Mucosa of gallbladder (tissue), 1 donor: ENCODE data around the gene FAM3B. TPM values are rescaled to one million over a fixed set of nuclear protein-coding genes. Genes with fewer than 3 reads are reported as not detected.

Source experiments
- DNase-seq: peaks from one replicate; pipeline ENCODE4 v3.0.0-alpha.2; 2020; ENCODE audit warnings: low spot score
- total RNA-seq: library from RNA; stranded (reverse); gene quantifications from one replicate; pipeline ENCODE4 v1.2.1, GENCODE V29; 2021
- donor health status: DM: no; HTN: no; CAD: no.

The FAM3B gene
- total RNA-seq, 1 donor from 2014 or later: 43.1 TPM

DNA sequence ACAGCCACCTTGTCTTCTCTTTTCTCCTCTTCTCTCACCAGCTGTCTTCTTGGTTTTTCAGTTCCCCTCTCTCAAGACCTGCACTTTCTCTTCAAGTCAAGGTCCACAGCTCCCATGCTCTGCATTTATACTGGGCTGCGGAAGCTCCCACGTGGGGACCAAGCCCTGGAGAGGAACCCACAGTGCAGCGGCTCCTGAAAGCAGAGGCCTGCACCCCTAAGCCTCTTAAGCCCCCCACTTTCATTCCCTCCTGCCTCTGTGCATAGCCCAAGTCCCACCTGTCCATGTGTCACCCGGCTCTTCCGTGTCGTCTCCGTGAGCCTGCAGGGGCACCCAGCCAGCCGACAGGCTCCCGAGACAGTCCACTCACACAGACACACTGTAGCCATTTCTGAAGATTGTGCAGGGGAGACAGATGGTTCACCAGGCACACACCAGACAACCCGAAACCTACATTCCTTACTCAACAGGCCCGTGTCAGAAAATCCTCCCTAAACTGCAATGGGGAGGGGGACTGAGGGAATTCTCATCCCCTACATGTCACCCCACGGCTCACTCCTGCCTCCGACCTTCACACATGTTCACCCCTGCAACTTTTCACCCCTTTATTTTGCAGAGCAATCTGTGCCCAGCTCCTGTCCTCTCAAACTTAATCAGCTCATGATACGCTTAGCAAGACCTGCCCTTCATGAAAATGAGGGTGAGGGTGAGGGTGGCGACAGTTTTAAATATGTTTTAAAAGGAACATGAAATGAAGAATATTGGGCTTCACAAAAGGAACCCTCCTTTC lies 51.5 kb downstream of the FAM3B start:
- no peak for DNase-seq

DNA sequence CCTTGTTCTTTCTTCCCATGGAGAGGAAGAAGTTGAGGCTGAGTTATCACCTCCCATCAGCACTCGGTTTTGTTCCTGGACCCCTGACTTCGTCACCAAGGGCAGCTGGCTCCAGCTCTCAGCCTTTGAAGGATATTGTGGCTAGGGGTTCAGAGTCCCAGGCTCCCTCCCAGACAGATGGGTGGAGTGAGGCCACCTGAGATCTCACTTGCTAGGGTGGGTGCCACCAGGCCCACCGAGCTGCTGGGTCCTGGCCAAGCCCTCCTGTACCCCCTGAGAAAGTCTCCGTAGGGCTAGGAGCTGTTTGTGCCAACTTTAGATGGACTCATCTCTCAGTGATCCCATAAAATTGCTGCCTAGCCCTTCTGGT lies 52.1 kb downstream of the FAM3B start:
- no peak for DNase-seq

DNA sequence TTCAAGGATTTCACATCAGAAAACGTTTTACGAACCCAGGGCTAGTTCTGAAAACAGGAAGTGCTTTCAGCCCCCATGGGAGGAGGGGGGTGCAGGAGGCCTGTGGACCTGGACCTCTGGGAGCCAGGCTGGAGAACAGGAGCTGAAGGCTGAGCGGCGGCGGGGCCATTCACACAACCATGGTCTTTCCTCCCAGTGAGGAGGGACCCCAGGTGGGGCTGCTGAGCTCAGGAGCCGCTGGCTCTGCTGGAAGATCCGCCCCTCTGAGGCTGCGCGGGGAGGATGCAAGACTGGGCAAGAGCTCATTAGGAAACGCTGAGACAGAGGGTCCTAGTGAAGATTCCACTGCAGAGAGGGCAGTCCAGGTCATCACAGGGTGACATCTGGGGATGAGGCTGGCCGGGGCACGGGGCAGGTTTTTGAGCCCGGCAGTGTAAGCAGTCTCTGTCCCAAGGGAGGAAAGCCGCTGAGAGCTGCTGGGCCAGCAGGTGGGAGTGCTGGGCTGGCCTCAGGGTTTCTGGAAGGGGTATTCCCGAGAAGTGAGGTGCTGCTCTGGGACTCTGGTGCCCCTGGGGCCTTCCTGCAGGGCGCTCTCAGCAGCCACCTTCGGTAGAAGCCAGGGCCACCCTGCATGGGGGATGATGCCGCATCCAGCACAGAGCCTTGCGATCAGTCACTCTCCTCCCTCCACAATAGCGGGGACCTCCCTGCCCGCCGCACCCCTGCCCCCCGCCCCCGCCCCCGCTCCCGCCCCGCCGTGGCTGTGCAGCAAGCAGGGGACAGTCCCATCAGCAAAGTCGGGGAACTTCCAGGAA lies 52.7 kb downstream of the FAM3B start:
- no peak for DNase-seq

DNA sequence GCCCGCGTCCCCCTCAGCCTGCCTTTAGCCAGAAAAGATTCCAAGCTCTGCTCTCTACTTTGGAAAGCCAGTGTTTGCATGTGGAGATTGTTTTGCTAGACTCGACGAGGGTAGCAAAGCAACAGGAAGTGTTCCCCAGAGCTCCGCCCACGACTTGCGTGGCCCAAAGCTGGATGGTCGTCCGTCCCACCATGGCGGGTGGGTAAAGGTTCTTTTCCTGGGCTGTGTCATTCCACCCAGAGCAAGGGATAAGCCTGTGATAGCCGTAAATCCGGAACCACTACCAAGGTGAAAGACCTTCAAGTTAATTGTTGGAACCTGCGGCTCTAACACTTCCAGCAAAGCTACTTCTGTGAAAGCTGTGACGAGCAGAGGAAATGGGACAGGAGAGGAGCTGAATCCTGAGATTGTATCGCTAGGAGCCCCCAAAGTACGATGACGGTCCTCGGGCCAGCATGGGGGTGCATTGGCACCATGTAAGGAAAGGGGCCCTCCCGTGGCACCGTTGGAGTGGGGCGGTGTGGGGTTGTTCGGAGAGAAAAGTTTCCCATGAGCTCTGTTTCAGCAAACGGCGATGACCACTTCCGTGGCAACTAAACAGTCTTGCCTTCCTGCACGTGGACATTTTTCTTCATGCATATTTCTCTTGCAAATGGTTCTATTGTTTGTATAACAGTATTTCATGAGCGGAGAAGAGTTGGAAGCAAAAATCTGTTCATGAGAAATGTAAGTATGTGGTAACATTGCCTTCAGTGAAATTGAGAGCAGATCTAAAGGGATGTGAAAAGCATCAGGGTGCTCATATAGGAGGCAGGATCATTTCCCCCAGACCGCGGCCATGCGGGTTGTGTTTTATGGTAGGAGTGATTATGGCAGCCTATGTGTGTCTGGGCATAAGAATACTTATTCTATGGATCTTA lies 53.6 kb downstream of the FAM3B start:
- no peak for DNase-seq

DNA sequence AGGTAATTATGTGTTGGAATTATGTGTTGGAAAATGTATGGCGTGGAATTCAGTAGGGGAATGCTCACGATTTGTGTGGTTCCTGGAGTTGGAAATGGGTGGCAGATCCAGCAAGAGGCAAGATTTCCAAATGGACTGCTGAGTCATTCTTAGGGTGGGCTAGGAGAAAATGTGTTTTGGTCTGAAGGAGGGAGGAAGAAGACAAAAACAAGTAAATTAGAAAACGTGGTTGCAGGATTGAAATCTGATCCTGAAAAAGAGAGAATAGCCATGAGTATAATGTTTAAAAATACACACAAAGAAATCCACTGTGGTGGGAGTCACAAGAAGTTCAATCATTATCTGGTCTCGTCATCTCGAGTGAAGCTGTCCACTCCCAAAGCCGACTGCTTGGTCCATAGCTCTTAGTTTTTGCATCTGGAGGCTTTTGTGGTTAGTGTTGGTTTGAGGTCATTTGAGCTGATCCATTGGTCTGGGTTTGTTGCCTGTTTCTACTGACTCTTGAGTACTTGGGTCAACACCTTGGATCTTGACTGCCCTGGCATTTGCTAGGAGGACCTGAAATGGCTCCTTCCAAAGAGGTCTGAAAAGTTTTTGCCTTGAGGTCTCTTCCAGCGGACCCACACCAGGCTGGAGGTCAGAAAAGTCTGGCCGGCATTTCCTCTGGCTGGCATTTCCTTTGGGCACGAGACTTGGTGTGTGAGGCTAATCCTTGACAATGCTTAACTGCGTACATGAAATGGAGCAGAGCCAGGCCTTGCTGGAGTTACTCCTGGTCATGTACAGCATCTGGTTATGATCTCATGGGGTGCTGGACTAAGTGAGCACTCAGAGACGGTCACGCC lies 54.5 kb downstream of the FAM3B start:
- no peak for DNase-seq

DNA sequence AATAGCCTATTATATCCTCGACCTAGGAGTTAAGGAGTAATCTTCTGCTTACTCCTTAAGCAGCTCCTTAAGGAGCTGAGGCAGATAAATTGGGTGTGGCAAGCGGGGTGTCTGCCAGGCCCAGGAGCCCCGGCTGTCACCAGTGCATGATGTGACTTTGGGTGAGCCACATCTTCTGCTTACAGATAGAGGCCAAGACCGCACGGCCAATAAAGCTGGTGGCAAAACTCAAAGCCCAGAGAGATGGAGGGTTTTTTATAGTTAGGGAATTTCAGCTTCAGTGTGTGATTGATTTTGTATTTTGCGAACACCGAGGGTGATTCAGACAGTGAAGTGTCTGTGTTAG lies 55.1 kb downstream of the FAM3B start:
- no peak for DNase-seq

DNA sequence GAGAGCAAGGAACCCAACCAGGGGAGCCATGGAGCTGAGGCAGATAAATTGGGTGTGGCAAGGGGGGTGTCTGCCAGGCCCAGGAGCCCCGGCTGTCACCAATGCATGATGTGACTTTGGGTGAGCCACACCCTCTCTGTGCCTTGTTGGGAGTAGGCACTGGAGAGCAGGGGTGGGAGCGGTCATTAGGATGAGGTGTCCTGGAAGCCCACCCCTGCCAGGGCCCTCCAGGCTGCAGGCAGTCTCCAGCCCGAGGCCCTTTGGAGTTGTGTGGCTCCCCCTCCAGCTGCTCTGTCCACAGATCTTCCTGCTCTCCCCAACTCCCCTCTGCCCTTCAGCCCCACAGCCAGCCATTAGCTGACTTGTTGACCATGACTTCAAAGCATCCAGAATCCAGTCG lies 56.7 kb downstream of the FAM3B start:
- no peak for DNase-seq

DNA sequence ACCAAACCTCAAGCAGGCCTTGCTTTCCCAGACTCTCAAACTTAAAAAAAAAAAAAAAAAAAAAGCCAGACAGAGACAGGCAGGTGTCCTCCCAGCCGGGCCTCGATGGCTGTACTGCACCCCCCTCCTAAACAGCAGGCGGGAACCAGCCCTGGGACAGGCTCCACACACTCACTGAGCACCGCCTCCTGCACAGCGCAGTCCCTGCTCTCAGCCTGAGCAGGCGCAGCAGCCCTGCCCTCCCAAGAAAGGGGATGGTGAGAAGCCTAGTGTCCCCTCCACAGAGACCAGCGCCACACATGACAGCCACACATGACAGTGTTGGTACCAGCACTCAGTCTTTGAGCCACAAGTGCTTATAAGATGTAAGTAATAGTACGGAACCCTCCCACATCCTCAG lies 57.2 kb downstream of the FAM3B start:
- DNase-seq: no peak

DNA sequence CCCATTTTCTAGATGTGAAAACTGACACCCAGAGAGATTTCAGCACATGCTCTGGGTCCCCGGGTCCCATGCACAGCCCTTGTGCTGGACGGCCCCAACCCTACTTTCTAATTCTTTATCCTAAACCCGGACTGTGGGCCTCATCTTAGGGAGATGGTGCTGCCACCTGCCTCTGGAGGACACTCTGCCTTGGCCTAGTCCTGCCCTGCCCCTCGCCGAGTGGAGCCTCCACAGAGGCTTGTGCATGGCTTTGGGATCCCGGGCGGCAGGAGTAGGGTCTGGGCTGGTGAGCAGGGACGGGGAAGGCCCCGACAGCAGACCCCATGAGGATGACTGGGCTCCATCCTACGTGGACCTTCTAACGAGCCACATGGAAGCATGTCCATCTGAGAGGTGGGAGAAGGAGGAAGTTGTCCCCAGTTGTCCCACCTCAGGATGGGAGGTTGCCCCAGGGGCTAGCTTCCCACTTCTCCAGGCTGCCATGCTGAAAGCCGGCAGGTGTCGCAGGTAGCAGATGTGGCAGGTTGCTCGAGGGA lies 57.6 kb downstream of the FAM3B start:
- DNase-seq: no peak

DNA sequence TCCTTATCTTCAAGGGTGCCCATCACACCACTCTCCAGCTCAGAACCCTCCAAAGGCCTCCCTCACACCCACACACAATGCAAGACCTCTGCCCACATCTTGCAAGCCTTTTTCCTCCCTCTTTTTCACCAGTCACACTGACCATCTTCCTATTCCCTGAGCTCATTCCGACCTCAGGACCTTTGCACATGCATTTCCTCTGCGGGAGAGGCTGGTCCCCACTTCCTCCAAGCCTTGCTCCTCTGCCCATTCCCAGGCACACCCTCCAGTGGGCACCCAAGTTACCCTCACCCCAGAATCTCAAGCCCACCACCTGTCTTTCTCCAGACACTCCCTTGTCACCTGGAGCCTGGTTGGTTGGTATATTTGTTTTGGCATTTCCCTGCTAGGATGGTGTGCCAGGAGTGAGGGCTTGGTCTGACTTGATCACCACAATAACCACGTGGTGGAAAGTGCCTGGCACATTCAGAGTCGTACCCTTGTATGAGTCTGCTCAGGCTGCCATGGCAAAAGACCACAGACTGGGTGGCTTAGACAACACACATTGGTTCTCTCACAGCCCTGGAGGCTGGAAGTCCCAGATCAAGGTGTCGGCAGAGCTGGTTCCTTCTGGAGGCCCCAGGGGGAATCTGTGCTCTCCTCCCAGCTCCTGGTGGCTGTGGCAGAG lies 58.4 kb downstream of the FAM3B start:
- no peak for DNase-seq

DNA sequence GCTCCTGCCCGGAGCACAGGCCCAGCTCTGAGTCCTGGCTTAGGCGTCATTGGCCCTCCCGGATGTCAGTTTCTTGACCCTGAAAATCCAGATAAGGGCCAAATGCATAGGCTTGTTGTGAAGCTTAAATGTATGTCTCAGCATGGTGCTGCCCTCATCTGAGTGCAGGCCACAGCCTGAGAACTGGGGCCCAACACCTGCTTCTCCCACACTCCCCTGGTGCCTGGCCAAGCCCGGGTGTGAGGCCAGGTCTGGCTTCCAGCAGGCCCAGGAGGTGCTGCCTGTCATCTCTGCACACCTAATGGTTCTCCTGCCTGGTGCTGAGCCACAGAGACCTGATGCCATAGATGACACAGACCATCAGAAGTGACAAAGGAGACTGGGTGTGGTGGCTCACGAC lies 59.3 kb downstream of the FAM3B start:
- no peak for DNase-seq

DNA sequence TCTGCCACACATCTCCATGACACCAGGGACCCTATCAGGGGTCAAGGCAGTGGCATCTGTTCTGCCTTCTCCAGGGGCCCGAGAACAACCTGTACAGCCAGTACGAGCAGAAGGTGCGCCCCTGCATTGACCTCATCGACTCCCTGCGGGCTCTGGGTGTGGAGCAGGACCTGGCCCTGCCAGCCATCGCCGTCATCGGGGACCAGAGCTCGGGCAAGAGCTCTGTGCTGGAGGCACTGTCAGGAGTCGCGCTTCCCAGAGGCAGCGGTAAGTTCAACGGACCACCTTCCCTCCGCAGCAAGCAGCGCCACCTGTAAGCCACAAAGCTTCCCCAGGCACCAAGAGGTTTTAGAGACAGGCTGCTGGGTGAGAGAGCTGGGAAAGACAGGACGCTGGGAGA lies 61.1 kb downstream of the FAM3B start:
- DNase-seq: no peak

DNA sequence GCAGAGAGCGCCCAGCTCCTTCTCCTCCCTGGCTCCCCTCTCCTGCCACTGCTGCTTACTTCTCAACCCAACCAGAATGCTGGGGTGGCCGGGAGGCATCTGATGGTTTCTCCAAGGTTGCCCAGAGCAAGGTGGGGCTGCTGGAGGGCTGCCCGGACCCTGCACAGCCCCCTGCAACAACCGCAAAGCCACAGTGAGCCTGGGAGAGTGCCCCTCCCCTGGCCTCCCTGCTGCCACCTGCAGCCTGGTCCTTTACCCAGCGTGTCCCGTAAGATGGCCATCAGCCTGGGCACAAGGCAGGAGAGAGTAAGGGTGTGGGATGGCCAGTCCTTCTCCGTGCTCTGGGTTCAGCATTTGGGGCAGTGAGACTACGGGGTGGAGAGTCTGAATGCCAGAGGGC lies 62.2 kb downstream of the FAM3B start:
- DNase-seq: no peak

DNA sequence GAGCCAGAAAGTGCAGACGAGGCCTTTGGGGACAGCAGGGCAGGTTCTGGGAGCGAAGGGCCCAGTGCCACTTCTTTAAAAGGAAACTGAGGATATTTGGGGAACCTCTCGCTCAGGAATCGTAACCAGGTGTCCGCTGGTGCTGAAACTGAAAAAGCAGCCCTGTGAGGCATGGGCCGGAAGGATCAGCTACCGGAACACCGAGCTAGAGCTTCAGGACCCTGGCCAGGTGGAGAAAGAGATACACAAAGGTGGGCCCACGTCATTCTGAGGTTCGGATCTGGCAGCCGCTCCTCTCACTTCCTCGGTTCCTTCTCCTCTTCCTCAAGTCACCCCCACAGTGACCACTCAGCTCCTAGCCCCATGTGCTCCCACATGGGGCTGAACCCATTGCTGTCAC lies 63.3 kb downstream of the FAM3B start:
- DNase-seq: no peak

DNA sequence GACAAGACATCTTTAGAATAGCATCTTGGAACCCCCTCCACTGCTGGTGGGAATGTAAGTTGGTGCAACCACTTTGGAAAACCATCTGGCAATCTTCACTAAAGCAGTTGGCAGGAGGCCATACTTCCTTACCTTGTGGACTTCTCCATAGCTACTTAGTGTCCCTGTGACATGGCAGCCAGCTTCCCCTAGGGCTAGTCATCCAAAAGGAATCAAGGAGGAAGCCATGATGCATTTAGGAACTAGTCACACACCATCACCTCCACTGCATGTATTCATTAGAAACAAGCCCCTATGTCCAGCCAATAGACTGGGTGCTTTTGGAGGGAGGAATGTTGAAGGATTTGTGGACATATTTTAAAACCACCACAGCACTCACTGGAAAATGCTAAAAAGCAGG lies 65.1 kb downstream of the FAM3B start:
- no peak for DNase-seq

DNA sequence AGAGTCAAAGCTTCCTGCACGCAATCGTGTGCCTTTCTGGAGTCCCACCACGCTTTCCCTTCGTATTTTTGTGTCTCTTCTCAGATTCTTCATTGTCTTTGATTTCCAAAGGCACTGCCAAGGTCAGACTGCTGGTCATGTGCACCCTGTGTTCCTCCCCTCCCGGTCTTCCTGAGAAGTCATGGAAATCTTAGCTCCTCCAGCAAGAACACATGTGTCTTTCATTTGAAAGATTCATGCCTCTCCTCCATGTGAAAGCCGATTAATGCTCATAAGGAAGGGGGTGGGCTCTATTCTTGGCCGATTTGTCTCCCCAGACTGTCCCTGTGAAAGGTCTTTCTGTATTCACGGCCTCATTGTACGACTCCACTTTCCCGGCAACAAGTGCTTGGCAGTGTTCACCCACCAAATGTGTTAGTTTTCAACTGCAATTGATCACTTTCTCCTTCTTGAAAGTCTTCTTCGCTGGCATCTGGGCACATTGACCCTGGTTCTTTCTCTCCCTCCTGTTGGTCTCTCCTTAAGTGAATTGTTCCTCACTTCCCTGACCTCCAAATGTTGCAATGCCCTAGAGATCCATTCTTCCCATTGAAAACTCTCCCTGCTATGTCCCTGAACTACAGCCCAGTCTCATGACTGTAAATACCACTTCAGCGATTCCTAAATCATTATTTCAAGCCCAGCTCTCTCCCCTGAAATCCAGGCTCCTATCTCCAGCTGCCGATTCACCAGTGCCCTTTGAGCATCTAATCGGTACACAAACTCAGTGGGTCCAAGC lies 70.6 kb downstream of the FAM3B start:
- no peak for DNase-seq

DNA sequence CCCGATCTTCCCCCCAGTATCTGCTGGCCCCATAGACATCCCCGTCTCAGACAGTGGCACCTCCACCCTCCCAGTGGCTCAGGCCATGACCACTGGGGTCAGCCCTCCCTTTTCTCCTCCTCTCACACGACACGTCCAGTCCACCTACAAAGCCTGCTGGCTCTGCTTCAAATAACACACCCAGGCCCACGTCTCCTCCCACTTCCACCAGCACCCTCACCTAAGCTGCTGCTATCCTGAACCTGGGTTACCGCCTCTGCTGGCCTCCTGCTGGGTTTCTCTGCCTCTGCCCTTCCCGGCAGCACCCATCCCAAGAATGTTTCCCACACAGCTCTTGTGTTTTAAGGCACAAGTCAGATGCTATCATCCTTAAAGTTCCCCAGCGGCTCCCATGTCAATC lies 71.2 kb downstream of the FAM3B start:
- DNase-seq: no peak

DNA sequence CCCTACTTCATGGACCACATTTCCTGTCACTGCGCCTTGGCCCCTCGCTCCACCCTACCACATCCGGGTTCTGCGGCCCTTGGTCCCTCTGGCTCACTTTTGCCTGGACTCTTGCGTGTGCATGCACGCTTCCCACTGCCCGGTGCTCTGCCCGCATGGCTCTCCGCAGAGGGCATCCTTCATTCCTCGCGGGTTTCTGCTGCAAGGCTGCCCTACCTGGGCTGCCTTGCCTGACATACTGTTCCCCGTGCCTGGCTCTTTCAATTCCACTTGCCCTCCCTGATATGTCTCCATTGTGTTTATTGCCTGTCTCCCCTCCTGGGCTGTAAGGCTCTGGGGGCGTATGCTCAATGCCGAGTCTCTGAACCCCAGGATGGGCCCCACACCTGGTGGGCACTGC lies 71.7 kb downstream of the FAM3B start:
- no peak for DNase-seq

DNA sequence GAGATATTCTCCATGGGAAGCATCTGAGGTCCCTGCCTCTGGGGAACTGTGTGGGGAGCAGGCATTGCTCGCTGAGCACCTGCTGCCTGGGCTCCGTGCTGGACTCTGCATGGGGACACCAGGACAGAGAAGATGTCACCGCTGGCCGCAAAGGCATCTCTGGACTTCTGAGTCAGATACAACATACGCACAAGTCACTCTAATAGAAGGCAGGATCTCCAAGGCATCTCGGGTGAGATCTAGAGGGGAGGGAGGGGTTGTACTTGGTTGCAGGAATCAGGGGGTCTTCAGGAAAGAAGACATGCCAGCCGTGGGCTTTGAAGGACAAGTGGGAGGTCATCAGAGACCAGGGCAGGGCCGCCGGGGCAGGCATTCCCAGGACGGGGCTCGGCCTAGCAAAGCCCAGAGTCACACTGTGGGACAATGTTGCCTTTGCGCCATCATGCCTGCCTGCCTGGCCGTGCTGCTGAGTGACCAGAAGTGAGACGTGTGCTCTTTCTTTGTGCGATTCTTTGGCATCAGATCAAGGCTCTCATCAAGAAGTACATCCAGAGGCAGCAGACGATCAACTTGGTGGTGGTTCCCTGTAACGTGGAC lies 73.5 kb downstream of the FAM3B start:
- DNase-seq: no peak
